Adrenal gland (tissue), 12 donors: ENCODE measurements around the gene C5orf22. TPM values are rescaled to one million over a fixed set of nuclear protein-coding genes. Genes with fewer than 3 reads are reported as not detected.
"Not testable (repeated sequence)": the region's sequence is repeated elsewhere in the genome, so short reads cannot be mapped to it uniquely, and the experiment has no call there.

Source experiments
- DNase-seq, 7 donors: peaks; one replicate each; pipeline ENCODE4 v3.0.0-alpha.2; 2019 to 2020
- H3K27ac ChIP-seq, 5 donors: fragments of 200-600 bp; sonication (generic) in 4 of 5; 1 replicate in 3 of 5; 2 replicates in 2 of 5; pipeline versions ENCODE4 v1.5.1 to v1.8.0; 2016 to 2020; ENCODE audit warnings: mild to moderate bottlenecking in 1 of 5
- H3K27me3 ChIP-seq: fragments of 200-600 bp; 2 replicates; pipeline ENCODE4 v1.8.0; 2021
- H3K36me3 ChIP-seq, 2 donors: fragments of 200-600 bp; replicated peaks in 1 of 2; 1 replicate in 1 of 2; 2 replicates in 1 of 2; pipeline versions ENCODE4 v1.5.1 to v1.8.0; 2018 to 2022
- H3K4me1 ChIP-seq, 2 donors: fragments of 200-600 bp; replicated peaks in 1 of 2; 1 replicate in 1 of 2; 2 replicates in 1 of 2; pipeline versions ENCODE4 v1.5.1 to v1.8.0; 2018 to 2021
- H3K4me3 ChIP-seq, 4 donors: fragments of 200-600 bp; sonication (generic) in 3 of 4; one replicate each; pipeline ENCODE4 v1.5.1; 2016 to 2018
- H3K9me3 ChIP-seq, 3 donors: fragments of 200-600 bp; sonication (generic) in 1 of 3; replicated peaks in 1 of 3; 1 replicate in 2 of 3; 2 replicates in 1 of 3; pipeline versions ENCODE4 v1.5.1 to v1.8.0; 2016 to 2021
- CTCF ChIP-seq, 6 experiments: fragments of 450-650 bp in 4 of 6; fragments of 200-600 bp in 2 of 6; sonication (generic) in 1 of 6; IDR thresholded peaks; 1 replicate in 5 of 6; 2 replicates in 1 of 6; pipeline versions ENCODE4 v1.5.1 to v1.8.0; 2016 to 2021; ENCODE audit warnings: antibody characterized with exemption in 6 of 6, mild to moderate bottlenecking in 2 of 6, moderate library complexity in 1 of 6
- POLR2A ChIP-seq, 2 donors: fragments of 450-650 bp; IDR thresholded peaks; one replicate each; pipeline ENCODE4 v1.6.1; 2017; ENCODE audit warnings: antibody characterized with exemption in 2 of 2, mild to moderate bottlenecking in 2 of 2, moderate library complexity in 1 of 2
- WGBS, 4 donors: extraction: QIAGEN DNeasy Blood & Tissue Kit in 2 of 4; methylation state at CpG; one replicate each; pipeline versions ENCODE4 v1.1.5 to v1.1.7; 2013 to 2017; 5-methylcytosine and 5-hydroxymethylcytosine counted together
- intact Hi-C, 2 donors: fragments of 100-400 bp; cut with DNase I; formaldehyde crosslinking; loops; one replicate each; pipeline versions ENCODE4 v1.14.1 to v1.15.0; 2022 to 2023
- polyA plus RNA-seq, 3 donors: library from polyadenylated mRNA; stranded (reverse); fragments of 200-250 nt in 2 of 3; fragments of 350-450 nt in 1 of 3; fragmentation: Illumina TruSeq in 1 of 3; extraction: RNeasy Lipid Tissue Mini Kit (QIAGEN cat#74804) in 1 of 3; gene quantifications; one replicate each; pipeline ENCODE4 v1.2.3, GENCODE V29; 2013 to 2014
- total RNA-seq, 9 donors: library from RNA; depleted of rRNA in 4 of 9; stranded (reverse); fragments of >200 nt in 4 of 9; fragments of 120-200 nt in 1 of 9; fragmentation: NEBNext Ultra II Directional in 1 of 9; extraction: Animal tissue kit (Norgen Biotek cat#: 25700) in 1 of 9; gene quantifications; one replicate each; pipeline versions ENCODE4 v1.1.0 to v1.2.4, GENCODE V29; 2013 to 2023
- donor health status: healthy with polysubstance abuse.
- donor health status: Bipolar disorder and iron deficiency.
- donor health status: DM: yes; HTN: yes; CAD: no.
- donor health status: DM: no; HTN: no; CAD: no.
- donor health status: DM: no; HTN: no; CAD: no.
- donor health status: DM: yes; HTN: yes; CAD: no.

C5orf22 gene
- total and polyA plus RNA-seq, 12 donors, result 3.8 to 24.0 (median 16.9) TPM

- peaks cover 0 to 35% of the 10 kb centered on the region in 2 donors for H3K36me3 ChIP-seq
- 72 to 88% (median 79%) methylated on average over 3 of the region's 3 CpGs for WGBS, 4 donors
- no peaks in the 10 kb centered on the region for H3K4me1 ChIP-seq
- no peak overlapping the region for H3K4me3 ChIP-seq
- no peak overlapping the region for H3K27ac ChIP-seq
- no peaks in the 10 kb centered on the region for H3K9me3 ChIP-seq
- DNase-seq, result peak in 1 of 7 donors; percentile 13
- no peaks in the 10 kb centered on the region for H3K27me3 ChIP-seq
- intact Hi-C loops, result no loop called here
- TF ChIP-seq CTCF (IDR thresholded peaks at IDR 0.05) (no peak), POLR2A (IDR thresholded peaks at IDR 0.05) (no peak)
These were observed 24.4 kb downstream of the C5orf22 start for GRCh38 chr5:31556461-31556860.

- Histone ChIP-seq H3K27ac (no peak overlapping the region), H3K4me3 (no peak overlapping the region), H3K9me3 (no peaks in the 10 kb centered on the region), H3K4me1 (no peaks in the 10 kb centered on the region), H3K27me3 (no peaks in the 10 kb centered on the region), H3K36me3 (peaks cover 0 to 14% of the 10 kb centered on the region in 2 donors)
- WGBS, 4 donors, result 89 to 96% (median 95%) methylated on average over 3 of the region's 3 CpGs
- no peak for DNase-seq
- no peak for TF ChIP-seq CTCF (IDR thresholded peaks at IDR 0.05)
- no peak for TF ChIP-seq POLR2A (IDR thresholded peaks at IDR 0.05)
- intact Hi-C loops, result no loop called here
These were observed 27.8 kb downstream of the C5orf22 start for GRCh38 chr5:31559942-31560341.

GRCh38 chr5:31561946-31562345, 29.8 kb downstream of the C5orf22 start:
- Histone ChIP-seq H3K27me3 (no peaks in the 10 kb centered on the region), H3K4me1 (no peaks in the 10 kb centered on the region), H3K9me3 (no peaks in the 10 kb centered on the region), H3K4me3 (no peak overlapping the region), H3K27ac (no peak overlapping the region), H3K36me3 (peaks cover 0 to under 1% of the 10 kb centered on the region in 2 donors)
- no peak for TF ChIP-seq POLR2A (IDR thresholded peaks at IDR 0.05)
- no peak for TF ChIP-seq CTCF (IDR thresholded peaks at IDR 0.05)
- WGBS, 4 donors, result 67 to 86% (median 82%) methylated on average over 1 of the region's 1 CpG
- DNase-seq, result no peak
- intact Hi-C loops, result no loop called here

DNA sequence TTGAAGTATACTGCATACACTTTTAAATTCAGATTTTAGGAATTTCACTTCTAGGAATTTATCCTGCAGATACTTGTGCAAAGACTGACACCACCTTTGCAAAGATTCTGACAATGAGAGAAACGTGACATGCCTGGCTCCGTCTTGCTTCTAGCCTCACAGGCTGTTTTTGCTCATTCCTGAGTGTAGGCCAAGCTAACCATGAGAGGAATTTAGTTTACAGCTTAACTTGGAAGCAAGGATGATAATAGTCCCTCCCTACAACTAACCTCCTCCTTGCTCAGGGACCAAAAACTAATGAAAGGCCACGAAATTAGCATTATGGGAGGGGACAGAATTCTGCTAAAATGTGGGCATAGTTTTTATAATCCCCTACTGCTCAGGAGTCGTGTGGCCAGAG, 31.1 kb downstream of the C5orf22 start:
- H3K9me3 ChIP-seq, result no peaks in the 10 kb centered on the region
- intact Hi-C loops, result no loop called here
- H3K36me3 ChIP-seq, result no peaks in the 10 kb centered on the region
- no peak overlapping the region for H3K27ac ChIP-seq
- TF ChIP-seq CTCF (IDR thresholded peaks at IDR 0.05), result no peak
- H3K27me3 ChIP-seq, result no peaks in the 10 kb centered on the region
- no peak for DNase-seq
- 51 to 73% (median 69%) methylated on average over 4 of the region's 4 CpGs for WGBS, 4 donors
- H3K4me1 ChIP-seq, result no peaks in the 10 kb centered on the region
- no peak overlapping the region for H3K4me3 ChIP-seq

DNA sequence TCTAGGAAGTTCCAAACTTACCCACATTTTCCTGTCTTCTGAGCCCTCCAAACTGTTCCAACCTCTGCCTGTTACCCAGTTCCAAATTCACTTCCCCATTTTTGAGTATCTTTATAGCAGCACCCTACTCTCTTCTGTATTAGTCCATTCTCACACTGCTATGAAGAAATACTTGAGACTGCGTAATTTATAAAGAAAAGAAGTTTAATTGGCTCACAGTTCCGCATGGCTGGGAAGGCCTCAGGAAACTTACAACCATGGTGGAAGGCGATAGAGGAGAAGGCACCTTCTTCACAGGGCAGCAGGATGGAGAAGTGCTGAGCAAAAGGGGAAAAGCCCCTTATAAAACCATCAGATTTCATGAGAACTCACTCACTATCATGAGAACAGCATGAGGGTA, 34.3 kb downstream of the C5orf22 start:
- intact Hi-C loops, H3K36me3 ChIP-seq, H3K4me1 ChIP-seq, H3K27me3 ChIP-seq, H3K9me3 ChIP-seq, H3K4me3 ChIP-seq, DNase-seq, H3K27ac ChIP-seq: not testable (repeated sequence)
- WGBS, 4 donors, result 77 to 87% (median 81%) methylated on average over 3 of the region's 3 CpGs
